Measurements from ENCODE around the gene DAB1. TPM values are rescaled to one million over a fixed set of nuclear protein-coding genes. Genes with fewer than 3 reads are reported as not detected.

Gene DAB1
- total RNA-seq, 1 donor from 2014 or later = 1.9 TPM

- no peak for DNase-seq (ENCODE audit: low spot score)
Measured at GRCh38 chr1:57418971-57419370, 4.9 kb downstream of the DAB1 start.

GRCh38 chr1:57411262-57411661 is 12.6 kb downstream of the DAB1 start:
- no peak for DNase-seq (ENCODE audit: low spot score)

- no peak for DNase-seq (ENCODE audit: low spot score)
Measured at GRCh38 chr1:57410508-57410907, 13.4 kb downstream of the DAB1 start.

- no peak for DNase-seq (ENCODE audit: low spot score)
Measured at GRCh38 chr1:57407928-57408327, 15.9 kb downstream of the DAB1 start.

GRCh38 chr1:57406428-57406970 is 17.4 kb downstream of the DAB1 start:
- DNase-seq (ENCODE audit: low spot score) = no peak

GRCh38 chr1:57404884-57405283 is 19.0 kb downstream of the DAB1 start:
- DNase-seq (ENCODE audit: low spot score) = no peak

GRCh38 chr1:57403201-57403600 is 20.7 kb downstream of the DAB1 start:
- DNase-seq (ENCODE audit: low spot score) = no peak

DNA sequence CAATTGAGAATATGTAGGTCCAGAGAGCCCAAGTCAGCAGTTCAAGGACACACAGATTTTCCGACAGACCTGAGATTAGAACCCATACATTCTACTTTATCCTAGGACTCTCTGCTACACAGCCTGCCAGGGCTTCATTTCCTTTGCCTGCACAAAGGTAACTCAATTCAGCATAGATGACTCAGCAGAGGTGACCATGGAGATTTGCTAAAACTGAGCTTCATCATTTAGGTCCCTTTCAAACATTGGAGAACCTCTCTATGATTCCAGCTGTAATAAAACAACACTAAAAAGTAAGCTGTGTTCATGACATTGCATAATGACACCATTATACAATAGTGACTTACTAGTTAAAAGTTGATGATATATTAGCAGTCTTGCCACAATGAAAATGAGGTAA is 22.2 kb downstream of the DAB1 start:
- DNase-seq (ENCODE audit: low spot score) = no peak

DNA sequence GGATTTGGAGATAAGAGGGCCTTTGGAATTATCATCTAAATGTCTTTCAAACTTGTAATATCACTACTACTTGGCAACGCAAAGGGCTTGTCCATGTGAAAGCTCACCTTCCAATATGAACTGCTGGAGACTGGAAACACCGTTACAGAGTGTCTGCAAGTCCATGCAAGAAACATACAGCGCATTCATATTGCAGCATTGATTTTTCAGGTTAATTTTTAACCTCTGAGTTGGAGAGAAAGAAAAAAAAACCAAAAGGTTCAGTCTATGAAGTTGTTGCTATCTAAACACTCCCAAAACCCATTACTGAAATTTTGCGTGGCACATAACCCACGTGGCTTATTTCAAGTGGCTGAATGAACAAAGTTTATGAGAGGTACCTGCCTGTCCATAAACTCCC is 23.8 kb downstream of the DAB1 start:
- DNase-seq (ENCODE audit: low spot score) = no peak

DNA sequence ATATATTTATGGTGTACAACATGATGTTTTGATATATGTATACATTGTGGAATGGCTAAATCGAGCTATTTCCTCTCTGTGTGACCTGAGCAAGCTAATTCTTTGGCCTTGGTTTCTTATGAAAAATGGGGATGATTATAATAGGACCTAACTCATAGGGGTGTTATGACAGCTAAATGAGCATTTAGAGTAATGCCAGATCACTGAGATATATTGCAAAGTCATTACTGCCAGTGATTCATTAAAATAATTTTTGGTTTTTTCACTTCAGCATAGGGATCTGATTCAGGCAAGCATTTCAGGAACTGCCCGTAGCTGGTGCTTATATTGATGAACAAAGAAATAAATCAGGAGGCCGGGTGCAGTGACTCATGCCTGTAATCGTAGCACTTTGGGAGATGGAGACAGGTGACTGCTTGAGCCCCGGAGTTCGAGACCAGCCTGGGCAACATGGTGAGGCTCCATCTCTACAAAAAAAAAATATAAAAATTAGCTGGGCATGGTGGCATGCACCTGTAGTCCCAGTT is 30.7 kb downstream of the DAB1 start:
- DNase-seq (ENCODE audit: low spot score) = no peak

- no peak for DNase-seq (ENCODE audit: low spot score)
Measured at GRCh38 chr1:57385336-57385735, 38.5 kb downstream of the DAB1 start.

GRCh38 chr1:57384901-57385300 is 39.0 kb downstream of the DAB1 start:
- no peak for DNase-seq (ENCODE audit: low spot score)

DNA sequence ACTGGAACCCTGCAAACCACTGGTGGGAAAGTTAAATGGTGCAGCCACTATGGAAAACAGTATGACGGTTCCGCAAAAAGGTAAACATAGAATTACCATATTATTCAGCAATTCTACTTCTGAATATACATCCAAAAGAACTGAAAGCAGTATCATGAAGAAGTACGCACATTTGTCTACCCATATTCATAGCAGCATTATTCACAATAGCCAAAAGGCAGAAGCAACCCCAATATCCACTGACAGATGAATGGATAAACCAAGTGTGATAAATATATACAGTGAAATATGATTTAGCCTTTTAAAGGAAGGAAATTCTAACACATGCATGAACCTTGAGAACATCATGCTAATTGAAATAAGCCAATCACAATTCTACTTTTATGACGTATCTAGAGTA is 39.6 kb downstream of the DAB1 start:
- DNase-seq (ENCODE audit: low spot score) = no peak

DNA sequence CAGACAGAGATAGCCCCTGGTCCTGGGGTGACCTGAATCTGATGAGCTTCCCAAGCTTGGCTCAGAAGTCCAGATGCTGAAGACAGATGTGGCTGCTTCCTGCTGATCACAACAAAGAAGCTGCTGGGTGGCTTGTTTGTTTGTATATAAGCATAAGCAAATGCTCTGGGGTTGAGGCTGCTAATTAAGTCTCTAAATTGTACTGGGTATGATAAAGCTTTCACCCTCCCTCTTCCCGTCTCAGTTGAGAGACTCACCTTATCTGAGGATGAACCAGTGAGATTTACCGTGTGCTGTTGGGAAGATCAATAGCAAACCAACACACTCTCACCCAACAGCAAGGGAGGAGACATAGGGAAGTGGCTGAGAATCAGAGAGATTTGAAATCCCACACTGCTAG is 42.0 kb downstream of the DAB1 start:
- DNase-seq (ENCODE audit: low spot score) = no peak

DNA sequence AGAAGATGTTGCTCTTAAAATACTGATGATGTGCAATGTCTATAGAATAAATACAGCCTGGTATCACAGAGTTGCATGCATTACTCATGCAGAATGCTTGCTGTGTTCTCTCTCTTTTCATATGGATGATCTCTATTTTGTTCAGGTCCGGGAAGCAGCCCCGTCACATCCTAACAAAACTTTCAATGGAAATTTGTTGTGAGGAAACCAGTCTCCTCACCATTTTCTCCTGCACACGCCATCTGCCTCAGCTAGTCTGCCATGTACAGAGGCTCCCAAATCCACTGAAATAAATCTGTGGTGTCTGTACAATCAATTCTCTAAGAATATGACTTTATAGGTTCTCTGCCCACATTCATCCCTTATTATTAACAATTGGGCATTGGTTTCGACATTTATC is 42.4 kb downstream of the DAB1 start:
- no peak for DNase-seq (ENCODE audit: low spot score)

DNA sequence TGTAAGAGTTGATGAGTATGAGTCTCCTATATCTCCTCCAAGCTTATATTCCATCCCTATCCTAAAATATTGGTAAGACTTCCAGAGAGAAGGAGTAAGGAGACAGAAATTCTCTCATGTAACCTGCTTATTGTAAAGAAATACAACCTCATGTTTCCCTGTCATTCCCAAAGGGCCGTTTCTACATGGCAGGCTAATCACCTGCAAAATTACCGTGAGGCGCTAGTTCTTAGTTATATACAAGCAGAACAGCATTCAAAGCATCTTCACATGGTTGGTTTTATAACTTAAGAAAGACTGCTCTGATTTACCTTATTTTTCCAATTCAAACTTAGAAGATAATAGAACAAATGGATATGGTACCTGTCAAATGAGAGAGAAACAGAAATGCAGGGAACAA is 42.9 kb downstream of the DAB1 start:
- DNase-seq (ENCODE audit: low spot score) = no peak

DNA sequence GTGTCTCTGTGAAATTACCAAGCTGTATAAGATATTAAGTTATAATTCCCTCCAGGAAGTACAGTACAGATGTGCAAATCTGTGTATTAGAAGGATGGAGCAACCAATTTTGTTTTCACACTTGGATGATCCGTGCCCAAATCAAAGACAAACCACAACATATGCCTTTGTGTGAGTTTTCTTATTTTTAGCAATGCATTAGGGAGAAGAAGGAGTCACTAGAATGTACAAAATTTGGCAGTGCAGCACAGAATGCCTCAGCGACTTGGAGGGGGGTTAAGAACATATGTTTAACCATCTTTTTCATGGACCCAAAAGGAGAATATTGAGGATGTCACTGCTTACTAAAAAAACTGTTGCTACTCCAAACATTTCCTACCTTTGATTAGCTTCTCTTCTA is 45.3 kb downstream of the DAB1 start:
- DNase-seq (ENCODE audit: low spot score) = no peak

GRCh38 chr1:57377339-57378139 is 46.3 kb downstream of the DAB1 start:
- no peak for DNase-seq (ENCODE audit: low spot score)

GRCh38 chr1:57376041-57376440 is 47.8 kb downstream of the DAB1 start:
- DNase-seq (ENCODE audit: low spot score) = no peak

GRCh38 chr1:57369889-57370288 is 54.0 kb downstream of the DAB1 start:
- no peak for DNase-seq (ENCODE audit: low spot score)

GRCh38 chr1:57367945-57368344 is 55.9 kb downstream of the DAB1 start:
- no peak for DNase-seq (ENCODE audit: low spot score)

- no peak for DNase-seq (ENCODE audit: low spot score)
Measured at GRCh38 chr1:57363643-57364042, 60.2 kb downstream of the DAB1 start.

DNA sequence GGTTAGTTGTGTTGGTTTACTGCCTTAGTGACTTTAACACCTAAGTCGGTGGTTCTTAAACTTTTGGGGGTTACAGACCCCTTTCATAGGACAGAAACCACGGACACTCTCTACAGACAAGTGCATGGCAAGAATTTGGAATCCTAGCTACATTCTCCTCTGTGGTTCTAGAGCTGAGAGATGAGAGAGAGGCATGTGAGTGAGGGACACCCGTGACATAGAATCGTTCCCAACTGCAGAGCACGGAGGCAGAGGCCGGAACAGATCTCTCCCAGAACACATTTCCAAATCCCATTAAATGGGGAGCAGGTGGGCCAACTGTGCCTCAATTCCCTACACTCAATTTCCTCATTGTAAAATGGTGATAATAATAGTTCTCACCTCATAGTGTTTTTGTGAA is 60.7 kb downstream of the DAB1 start:
- DNase-seq (ENCODE audit: low spot score) = no peak

Measured in mesenteric fat pad (tissue), 1 donor.